KMS-11 (cell line): Measurements from ENCODE around the gene BMPER.

Source experiments
- H2AFZ ChIP-seq: fragments of 200-600 bp; sonication (generic); 2 replicates; pipeline ENCODE4 v1.6.1; 2016; ENCODE audit warnings: antibody characterized with exemption, mixed run types, low read depth
- H3K27ac ChIP-seq: fragments of 200-600 bp; sonication (generic); 2 replicates; pipeline ENCODE4 v1.6.1; 2016; ENCODE audit warnings: mild to moderate bottlenecking, mixed run types
- H3K27me3 ChIP-seq: fragments of 200-600 bp; sonication (generic); 2 replicates; pipeline ENCODE4 v1.6.1; 2017; ENCODE audit warnings: mild to moderate bottlenecking, low read depth, mixed run types, moderate library complexity; ENCODE audit not compliant: insufficient read depth
- H3K36me3 ChIP-seq: fragments of 200-600 bp; sonication (generic); 2 replicates; pipeline ENCODE4 v1.6.1; 2017; ENCODE audit warnings: mild to moderate bottlenecking, mixed run types; ENCODE audit not compliant: insufficient read depth
- H3K4me1 ChIP-seq: fragments of 200-600 bp; sonication (generic); 2 replicates; pipeline ENCODE4 v1.6.1; 2016; ENCODE audit warnings: mild to moderate bottlenecking, low read depth, mixed run types; ENCODE audit not compliant: poor library complexity, severe bottlenecking
- H3K4me2 ChIP-seq: fragments of 200-600 bp; sonication (generic); 2 replicates; pipeline ENCODE4 v1.7.0; 2016; ENCODE audit warnings: mild to moderate bottlenecking, mixed run types
- H3K4me3 ChIP-seq: fragments of 200-600 bp; sonication (generic); IDR thresholded peaks from 2 replicates; pipeline ENCODE4 v1.6.1; 2017; ENCODE audit warnings: low read depth, low read length, mixed read lengths; ENCODE audit not compliant: insufficient read depth
- H3K79me2 ChIP-seq: fragments of 200-600 bp; sonication (generic); 2 replicates; pipeline ENCODE4 v1.6.1; 2016; ENCODE audit warnings: low read depth, mixed run types; ENCODE audit not compliant: insufficient read depth
- H3K9ac ChIP-seq: fragments of 200-600 bp; sonication (generic); 2 replicates; pipeline ENCODE4 v1.6.1; 2016; ENCODE audit warnings: mild to moderate bottlenecking, mixed run types
- H4K20me1 ChIP-seq: fragments of 200-600 bp; sonication (generic); 2 replicates; pipeline ENCODE4 v1.6.1; 2016; ENCODE audit warnings: mild to moderate bottlenecking, mixed run types; ENCODE audit not compliant: insufficient read depth
- CTCF ChIP-seq: fragments of 200-600 bp; sonication (generic); conservative IDR thresholded peaks from 2 replicates; pipeline ENCODE4 v1.6.1; 2017; ENCODE audit warnings: low read depth, mild to moderate bottlenecking, antibody characterized with exemption, low read length, moderate library complexity, mixed read lengths

Gene BMPER

GRCh38 chr7:33968591-33968990, 63.3 kb downstream of the BMPER start:
- H3K4me1 ChIP-seq, result no peaks in the 10 kb centered on the region
- TF ChIP-seq CTCF, result no peak
- no peak overlapping the region for H3K4me3 ChIP-seq

GRCh38 chr7:33970536-33970935, 65.2 kb downstream of the BMPER start:
- no peaks in the 10 kb centered on the region for H3K79me2 ChIP-seq
- H3K4me1 ChIP-seq, result no peaks in the 10 kb centered on the region
- no peak overlapping the region for H3K9ac ChIP-seq
- no peak for TF ChIP-seq CTCF
- H3K27ac ChIP-seq, result no peak overlapping the region
- no peak overlapping the region for H3K4me2 ChIP-seq
- H3K36me3 ChIP-seq, result no peaks in the 10 kb centered on the region
- no peak overlapping the region for H3K4me3 ChIP-seq
- no peaks in the 10 kb centered on the region for H3K27me3 ChIP-seq
- no peaks in the 10 kb centered on the region for H4K20me1 ChIP-seq
- no peak overlapping the region for H2AFZ ChIP-seq

More at GRCh38 chr7:33968591-33968990, 63.3 kb downstream of the BMPER start:
- no peaks in the 10 kb centered on the region for H3K79me2 ChIP-seq
- no peak overlapping the region for H3K27ac ChIP-seq
- no peaks in the 10 kb centered on the region for H3K36me3 ChIP-seq
- no peak overlapping the region for H2AFZ ChIP-seq
- no peak overlapping the region for H3K9ac ChIP-seq
- H3K4me2 ChIP-seq, result no peak overlapping the region
- H3K27me3 ChIP-seq, result no peaks in the 10 kb centered on the region
- H4K20me1 ChIP-seq, result no peaks in the 10 kb centered on the region

GRCh38 chr7:33971106-33971505, 65.8 kb downstream of the BMPER start:
- H3K9ac ChIP-seq, result no peak overlapping the region
- no peak overlapping the region for H2AFZ ChIP-seq
- H3K4me2 ChIP-seq, result no peak overlapping the region
- no peaks in the 10 kb centered on the region for H3K4me1 ChIP-seq
- no peak for TF ChIP-seq CTCF
- no peaks in the 10 kb centered on the region for H3K27me3 ChIP-seq
- no peaks in the 10 kb centered on the region for H4K20me1 ChIP-seq
- H3K36me3 ChIP-seq, result no peaks in the 10 kb centered on the region
- H3K4me3 ChIP-seq, result no peak overlapping the region
- H3K79me2 ChIP-seq, result no peaks in the 10 kb centered on the region
- H3K27ac ChIP-seq, result no peak overlapping the region

- Histone ChIP-seq H3K27me3 (no peaks in the 10 kb centered on the region), H2AFZ (no peak overlapping the region), H3K79me2 (no peaks in the 10 kb centered on the region), H3K9ac (no peak overlapping the region), H3K4me1 (no peaks in the 10 kb centered on the region), H3K27ac (no peak overlapping the region), H3K4me2 (no peak overlapping the region), H3K4me3 (no peak overlapping the region), H4K20me1 (no peaks in the 10 kb centered on the region), H3K36me3 (no peaks in the 10 kb centered on the region)
- no peak for TF ChIP-seq CTCF
Measured at GRCh38 chr7:33973231-33974015, 68.1 kb downstream of the BMPER start.
